Muscle of leg (tissue), 11 donors: ENCODE data around the gene MCMBP. TPM values are rescaled to one million over a fixed set of nuclear protein-coding genes. Genes with fewer than 3 reads are reported as not detected.
"Not testable (repeated sequence)": the region's sequence is repeated elsewhere in the genome, so short reads cannot be mapped to it uniquely, and the experiment has no call there.

Experiments
- DNase-seq: peaks from one replicate; pipeline ENCODE4 v3.0.0; 2013
- H3K27ac ChIP-seq: one replicate; pipeline ENCODE4 v1.5.1; 2013; ENCODE audit warnings: mild to moderate bottlenecking, low read length, control low read depth
- H3K27me3 ChIP-seq: one replicate; pipeline ENCODE4 v1.6.1; 2013; ENCODE audit warnings: low read length; ENCODE audit not compliant: control insufficient read depth, insufficient read depth
- H3K36me3 ChIP-seq: one replicate; pipeline ENCODE4 v1.6.1; 2013; ENCODE audit warnings: low read length; ENCODE audit not compliant: control insufficient read depth, insufficient read depth
- H3K4me1 ChIP-seq: one replicate; pipeline ENCODE4 v1.6.1; 2013; ENCODE audit warnings: low read length; ENCODE audit not compliant: control insufficient read depth, insufficient read depth
- H3K4me3 ChIP-seq: one replicate; pipeline ENCODE4 v1.5.1; 2013; ENCODE audit warnings: low read length, control low read depth
- H3K9me3 ChIP-seq: replicated peaks from 2 replicates; pipeline ENCODE4 v1.6.1; 2013; ENCODE audit warnings: low read depth, low read length; ENCODE audit not compliant: control insufficient read depth
- WGBS: methylation state at CpG from one replicate; pipeline ENCODE4 v1.1.5; 2013; ENCODE audit warnings: missing lambda C conversion rate; ENCODE audit not compliant: insufficient coverage; 5-methylcytosine and 5-hydroxymethylcytosine counted together
- polyA plus RNA-seq, 8 donors: library from polyadenylated mRNA; unstranded; fragments of 120-200 nt; gene quantifications; one replicate each; pipeline versions ENCODE4 v1.2.1 to v1.2.3, GENCODE V29; 2013; ENCODE audit warnings: inconsistent platforms in 1 of 8, low replicate concordance in 1 of 8; ENCODE audit not compliant: insufficient read length in 8 of 8, insufficient read depth in 1 of 8
- total RNA-seq: library from RNA; stranded (reverse); fragments of 120-200 nt; gene quantifications from one replicate; pipeline ENCODE4 v1.2.4, GENCODE V29; 2013

MCMBP gene
- total and polyA plus RNA-seq, 9 donors = 28.4 to 46.7 (median 37.5) TPM

DNA sequence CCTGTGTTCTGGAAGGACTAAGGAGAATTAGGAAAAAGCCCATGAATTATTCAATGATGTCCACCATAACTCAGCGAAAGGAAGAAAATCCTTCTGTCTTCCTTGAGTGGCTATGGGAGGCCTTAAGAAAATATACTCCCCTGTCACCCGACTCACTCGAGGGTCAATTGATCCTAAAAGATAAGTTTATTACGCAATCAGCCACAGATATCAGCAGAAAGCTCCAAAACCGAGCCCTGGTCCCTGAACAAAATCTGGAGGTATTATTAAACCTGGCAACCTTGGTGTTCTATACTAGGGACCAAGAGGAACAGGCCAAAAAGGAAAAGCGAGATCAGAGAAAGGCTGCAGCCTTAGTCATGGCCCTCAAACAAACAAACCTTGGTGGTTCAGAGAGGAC is 13.4 kb upstream of the MCMBP start:
- H3K9me3 ChIP-seq, DNase-seq, H3K27me3 ChIP-seq, H3K4me3 ChIP-seq, H3K36me3 ChIP-seq, H3K27ac ChIP-seq, H3K4me1 ChIP-seq: not testable (repeated sequence)
- 63% methylated on average over 2 of the region's 6 CpGs for WGBS

DNA sequence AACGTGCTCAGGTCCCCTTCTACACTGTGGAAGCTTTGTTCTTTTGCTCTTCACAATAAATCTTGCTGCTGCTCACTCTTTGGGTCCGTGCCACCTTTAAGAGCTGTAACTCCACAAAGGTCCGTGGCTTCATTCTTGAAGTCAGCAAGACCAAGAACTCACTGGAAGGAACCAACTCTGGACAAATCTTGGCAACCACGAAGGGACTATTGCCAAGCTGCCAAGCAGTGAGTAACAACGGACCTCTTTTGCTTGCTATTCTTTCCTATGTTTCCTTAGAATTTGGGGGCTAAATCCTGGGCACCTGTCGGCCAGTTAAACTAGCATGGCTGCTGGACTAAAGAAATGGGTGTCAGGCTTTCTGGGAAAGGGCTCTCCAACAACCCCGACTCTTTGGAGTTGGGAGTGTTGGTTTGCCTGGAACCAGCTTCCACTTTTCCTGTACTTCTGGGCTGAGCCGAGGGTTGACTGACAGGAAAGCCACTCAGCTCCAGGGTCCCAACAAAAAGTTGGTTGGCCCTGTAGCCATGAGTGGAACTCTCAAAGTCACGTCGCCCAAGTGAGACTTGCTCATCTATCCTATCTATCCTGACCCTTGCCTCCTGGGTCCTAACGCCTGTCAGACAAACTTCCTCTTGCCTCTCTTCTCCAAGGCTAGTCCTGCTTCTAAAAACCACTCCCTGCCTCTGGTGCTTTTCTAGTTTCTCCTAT is 11.4 kb upstream of the MCMBP start:
- not testable (repeated sequence) for H3K9me3 ChIP-seq, H3K27ac ChIP-seq, H3K36me3 ChIP-seq, H3K4me1 ChIP-seq, H3K4me3 ChIP-seq, DNase-seq, H3K27me3 ChIP-seq
- WGBS = 80% methylated on average over 9 of the region's 11 CpGs

DNA sequence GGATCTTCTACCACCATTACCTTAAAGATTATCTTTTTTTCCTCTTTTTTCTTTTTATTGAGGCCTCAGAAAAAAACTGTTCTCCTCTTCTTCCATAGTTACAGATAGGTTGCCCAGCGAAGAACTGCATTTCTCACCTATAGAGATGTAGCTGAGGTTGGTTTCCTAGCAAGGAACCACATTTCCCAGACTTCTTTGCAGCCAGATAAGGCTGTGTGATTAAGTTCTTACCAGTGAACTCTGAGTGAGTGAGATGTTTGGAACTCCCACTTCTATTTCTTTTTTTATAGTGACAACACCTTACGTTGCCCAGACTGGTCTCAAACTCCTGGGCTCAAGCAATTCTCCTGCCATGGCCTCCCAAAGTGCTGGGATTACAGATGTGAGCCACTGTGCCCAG is 5.9 kb upstream of the MCMBP start:
- Histone ChIP-seq H3K9me3 (no peaks in the 10 kb centered on the region), H3K36me3 (no peaks in the 10 kb centered on the region), H3K27ac (no peak overlapping the region), H3K4me3 (no peak overlapping the region), H3K4me1 (peaks cover 4% of the 10 kb centered on the region), H3K27me3 (no peaks in the 10 kb centered on the region)
- WGBS = no CpG with 5 or more reads among the region's 2 CpGs
- DNase-seq = no peak

DNA sequence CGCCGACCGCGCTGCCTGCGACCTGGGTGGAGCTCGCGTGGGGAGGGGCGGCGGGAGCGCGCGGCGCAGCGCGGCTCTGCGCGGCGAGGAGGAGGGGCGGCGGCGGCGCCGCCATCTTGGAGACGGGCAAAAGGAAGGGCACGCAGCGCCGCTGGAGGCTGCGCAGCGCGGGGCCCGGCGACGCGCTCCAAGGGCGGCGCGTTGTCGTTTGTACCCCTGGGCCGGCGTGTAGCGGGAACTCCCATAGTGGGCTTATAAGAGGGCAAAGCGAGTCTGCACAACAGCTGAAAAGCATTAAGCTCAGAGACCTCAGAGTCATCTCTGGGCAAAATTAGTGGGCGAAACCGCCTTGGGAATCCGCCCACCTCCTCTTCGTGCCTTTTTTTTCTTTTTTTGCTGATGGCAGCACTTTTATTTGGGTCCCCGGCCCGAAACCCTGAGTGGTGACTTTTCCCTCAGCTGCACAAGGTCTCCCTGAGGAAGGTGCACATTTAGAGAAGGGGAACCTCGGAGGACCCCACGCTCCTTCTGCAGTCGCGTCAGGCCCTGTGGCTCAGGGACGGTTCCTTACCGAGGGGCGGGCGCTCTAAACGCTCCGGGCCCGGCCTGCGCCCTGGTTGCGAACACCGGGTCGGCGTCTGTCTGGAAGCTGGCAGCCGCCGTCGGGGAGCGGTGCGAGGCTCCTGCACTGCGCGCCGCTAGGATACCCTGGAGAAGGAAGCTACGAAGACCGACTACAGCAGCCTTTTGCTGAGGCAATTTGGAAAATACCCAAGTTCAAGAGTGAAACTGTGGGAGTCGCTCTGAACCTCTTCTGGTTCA is 428 bp upstream of the MCMBP start:
- peak overlapping the region; percentile 85 for H3K4me3 ChIP-seq
- H3K36me3 ChIP-seq = no peaks in the 10 kb centered on the region
- under 1% methylated on average over 70 of the region's 75 CpGs for WGBS
- H3K9me3 ChIP-seq = no peaks in the 10 kb centered on the region
- H3K27me3 ChIP-seq = no peaks in the 10 kb centered on the region
- peak overlapping the region; percentile 95 for H3K27ac ChIP-seq
- DNase-seq = peak; percentile 96
- H3K4me1 ChIP-seq = peaks cover 11% of the 10 kb centered on the region

DNA sequence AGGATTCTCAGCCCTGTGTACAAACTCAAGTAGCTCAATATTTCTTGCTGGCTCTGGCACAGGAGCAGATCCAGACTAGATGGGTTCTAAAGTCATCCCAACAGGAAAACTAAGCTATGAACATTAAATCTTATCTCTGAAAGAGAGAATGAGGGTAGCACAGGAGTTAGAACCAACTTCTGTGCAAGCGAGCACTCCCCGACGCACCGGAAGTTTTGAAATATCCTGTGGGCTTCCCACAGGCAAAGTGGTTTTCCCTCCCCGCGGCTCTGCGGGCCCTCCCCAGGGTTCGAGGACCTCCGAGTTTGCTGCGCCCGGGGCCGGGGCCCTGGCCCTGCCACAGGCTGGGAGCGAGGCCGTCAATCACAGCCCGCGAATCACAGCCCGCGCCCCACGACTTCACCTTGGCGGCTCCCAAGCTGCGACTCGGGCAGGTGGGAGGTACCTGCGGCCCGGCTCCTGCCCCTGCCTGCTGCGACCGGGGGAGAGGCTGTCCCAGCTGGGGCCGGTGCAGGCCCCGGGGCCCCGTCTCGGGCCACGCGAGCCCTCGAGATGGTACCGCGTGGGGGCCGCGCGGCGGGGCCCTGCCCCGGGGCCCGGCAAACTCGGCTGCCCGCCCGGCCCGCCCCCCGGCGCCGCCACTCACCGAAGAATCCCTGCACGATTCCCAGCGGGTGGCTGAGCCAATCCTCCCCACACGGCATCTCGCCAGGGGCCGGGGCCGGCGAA is 598 bp downstream of the MCMBP start:
- Histone ChIP-seq H3K36me3 (no peaks in the 10 kb centered on the region), H3K27me3 (no peaks in the 10 kb centered on the region), H3K27ac (peak overlapping the region; percentile 60), H3K9me3 (no peaks in the 10 kb centered on the region), H3K4me3 (peak overlapping the region; percentile 85), H3K4me1 (peaks cover 11% of the 10 kb centered on the region)
- under 1% methylated on average over 50 of the region's 56 CpGs for WGBS
- DNase-seq = peak; percentile 63

DNA sequence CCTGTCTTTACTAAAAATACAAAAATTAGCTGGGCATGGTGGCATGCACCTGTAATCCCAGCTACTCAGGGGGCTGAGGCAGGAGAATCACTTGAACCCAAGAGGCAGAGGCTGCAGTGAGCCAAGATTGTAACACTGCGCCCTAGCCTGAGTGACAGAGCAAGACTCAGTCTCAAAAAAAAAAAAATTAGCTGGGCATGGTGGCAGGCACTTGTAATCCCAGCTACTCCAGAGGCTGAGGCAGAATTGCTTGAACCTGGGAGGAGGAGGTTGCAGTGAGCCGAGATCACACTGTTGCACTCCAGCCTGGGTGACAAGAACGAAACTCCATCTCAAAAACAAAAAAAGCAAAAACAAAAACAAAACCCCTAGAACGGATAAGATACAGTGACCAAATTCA is 3.2 kb downstream of the MCMBP start:
- peaks cover 11% of the 10 kb centered on the region for H3K4me1 ChIP-seq

DNA sequence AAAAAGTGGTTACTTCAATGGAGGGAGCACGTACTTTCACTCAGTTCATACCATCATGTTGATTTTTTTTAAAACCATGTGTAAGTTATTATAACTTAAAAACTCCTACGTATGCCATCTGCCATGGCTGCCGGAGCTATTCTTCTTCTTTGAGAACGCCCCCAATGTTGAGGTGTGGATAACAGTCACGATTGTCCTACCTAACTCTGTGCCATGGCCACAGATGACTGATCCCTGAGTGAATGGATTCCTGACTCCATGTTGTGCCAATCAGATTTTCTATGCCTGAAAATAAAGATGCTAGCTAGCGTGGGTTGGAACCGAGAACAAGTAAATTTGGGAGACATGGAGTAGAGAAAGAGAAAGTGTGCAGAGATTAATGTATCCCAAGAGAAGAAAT is 5.3 kb downstream of the MCMBP start:
- Histone ChIP-seq H3K27ac (no peak overlapping the region), H3K4me1 (peaks cover 6% of the 10 kb centered on the region), H3K27me3 (no peaks in the 10 kb centered on the region), H3K36me3 (no peaks in the 10 kb centered on the region), H3K4me3 (no peak overlapping the region), H3K9me3 (peaks cover 3% of the 10 kb centered on the region)
- 69% methylated on average over 4 of the region's 7 CpGs for WGBS
- peak; percentile 32 for DNase-seq

More for the DNA sequence above, 3.2 kb downstream of the MCMBP start:
- H3K36me3 ChIP-seq, H3K27me3 ChIP-seq, H3K27ac ChIP-seq, H3K9me3 ChIP-seq, DNase-seq, H3K4me3 ChIP-seq: not testable (repeated sequence)
- WGBS = 100% methylated on average over 1 of the region's 4 CpGs

DNA sequence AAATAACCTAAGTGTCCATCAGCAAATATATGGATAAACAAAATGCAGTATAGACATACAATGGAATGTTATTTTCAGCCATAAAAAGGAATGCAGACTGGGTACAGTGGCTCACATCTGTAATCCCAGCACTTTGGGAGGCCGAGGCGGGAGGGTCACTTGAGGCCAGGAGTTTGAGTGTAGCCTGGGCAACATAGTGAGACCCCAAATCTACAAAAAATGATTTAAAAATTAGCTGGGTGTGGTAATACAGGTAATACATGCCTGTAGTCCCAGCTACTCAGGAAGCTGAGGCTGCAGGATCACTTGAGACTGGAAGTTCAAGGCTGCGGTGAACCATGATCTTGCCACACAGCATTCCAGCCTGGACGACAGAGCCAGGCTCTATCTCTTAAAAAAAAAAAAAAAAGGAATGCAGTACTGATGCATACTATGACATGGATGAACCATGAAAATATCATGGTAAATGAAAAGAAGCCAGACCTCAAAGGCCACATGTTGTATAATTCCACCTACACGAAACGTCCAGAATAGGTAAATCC is 6.9 kb downstream of the MCMBP start:
- Histone ChIP-seq H3K36me3 (no peaks in the 10 kb centered on the region), H3K4me3 (no peak overlapping the region), H3K27me3 (no peaks in the 10 kb centered on the region), H3K27ac (no peak overlapping the region), H3K4me1 (no peaks in the 10 kb centered on the region), H3K9me3 (peaks cover 3% of the 10 kb centered on the region)
- no peak for DNase-seq
- WGBS = 100% methylated on average over 1 of the region's 6 CpGs

DNA sequence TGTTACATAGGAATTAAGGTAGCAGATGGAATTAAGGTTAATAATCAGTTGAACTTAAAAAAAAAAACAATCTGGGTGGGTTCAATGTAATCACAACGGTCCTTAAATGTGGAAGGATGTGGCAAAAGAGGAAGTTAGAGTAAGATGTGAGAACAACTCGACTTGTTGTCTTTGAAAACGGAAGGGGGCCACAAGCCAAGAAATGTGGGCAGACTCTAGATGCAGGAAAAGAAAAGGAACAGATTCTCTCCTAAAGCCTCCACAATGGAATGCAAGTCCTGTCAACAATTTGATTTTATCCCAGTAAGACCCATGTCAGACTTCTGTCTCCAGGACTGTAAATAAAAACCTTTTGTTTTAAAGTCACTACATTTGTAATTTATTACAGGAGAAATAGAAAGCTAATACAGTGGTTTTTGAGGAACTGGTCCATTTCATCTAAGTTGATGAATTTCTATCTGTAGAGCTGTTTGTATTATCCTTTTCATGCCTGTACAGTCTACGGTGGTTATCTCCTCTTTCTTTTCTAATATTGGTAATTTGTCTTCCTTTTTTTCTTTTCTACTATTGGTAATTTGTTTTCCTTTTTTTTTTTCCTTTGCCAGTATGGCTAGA is 8.6 kb downstream of the MCMBP start:
- Histone ChIP-seq H3K27me3 (no peaks in the 10 kb centered on the region), H3K9me3 (peaks cover 3% of the 10 kb centered on the region), H3K36me3 (no peaks in the 10 kb centered on the region), H3K4me3 (no peak overlapping the region), H3K27ac (no peak overlapping the region), H3K4me1 (no peaks in the 10 kb centered on the region)
- no peak for DNase-seq
- WGBS = 100% methylated on average over 2 of the region's 4 CpGs
